ENCODE data around the gene LRP2. TPM values are rescaled to one million over a fixed set of nuclear protein-coding genes. Genes with fewer than 3 reads are reported as not detected.
"Not testable (repeated sequence)": the region's sequence is repeated elsewhere in the genome, so short reads cannot be mapped to it uniquely, and the experiment has no call there.

The LRP2 gene
- total and polyA plus RNA-seq, 2 donors, result 0.26 TPM; not detected in 1

- H3K4me3 ChIP-seq (ENCODE audit: low read depth, low read length); DNase-seq (ENCODE audit: extremely low spot score); H3K27ac ChIP-seq (ENCODE audit: low read depth); H3K36me3 ChIP-seq (ENCODE audit: insufficient read depth); H3K4me1 ChIP-seq (ENCODE audit: insufficient read depth): not testable (repeated sequence)
- 94% methylated on average over 6 of the region's 6 CpGs for WGBS
Observed at GRCh38 chr2:169270574-169270973, 91.8 kb downstream of the LRP2 start.

GRCh38 chr2:169265591-169265990, 96.7 kb downstream of the LRP2 start:
- 76% methylated on average over 1 of the region's 1 CpG for WGBS
- DNase-seq (ENCODE audit: extremely low spot score), result no peak
- no peak overlapping the region for H3K4me3 ChIP-seq (ENCODE audit: low read depth, low read length)
- H3K36me3 ChIP-seq (ENCODE audit: insufficient read depth), result no peaks in the 10 kb centered on the region
- H3K4me1 ChIP-seq (ENCODE audit: insufficient read depth), result no peaks in the 10 kb centered on the region
- no peak overlapping the region for H3K27ac ChIP-seq (ENCODE audit: low read depth)

- Histone ChIP-seq H3K4me1 (ENCODE audit: insufficient read depth) (no peaks in the 10 kb centered on the region), H3K36me3 (ENCODE audit: insufficient read depth) (no peaks in the 10 kb centered on the region), H3K27ac (ENCODE audit: low read depth) (no peak overlapping the region), H3K4me3 (ENCODE audit: low read depth, low read length) (no peak overlapping the region)
- no peak for DNase-seq (ENCODE audit: extremely low spot score)
Observed at GRCh38 chr2:169260846-169261642, 101.3 kb downstream of the LRP2 start.

- Histone ChIP-seq H3K27ac (ENCODE audit: low read depth) (no peak overlapping the region), H3K36me3 (ENCODE audit: insufficient read depth) (no peaks in the 10 kb centered on the region), H3K4me3 (ENCODE audit: low read depth, low read length) (no peak overlapping the region), H3K4me1 (ENCODE audit: insufficient read depth) (no peaks in the 10 kb centered on the region)
- 78% methylated on average over 1 of the region's 1 CpG for WGBS
- DNase-seq (ENCODE audit: extremely low spot score), result no peak
Observed at GRCh38 chr2:169260246-169260645, 102.1 kb downstream of the LRP2 start.

- H3K27ac ChIP-seq (ENCODE audit: low read depth), result no peak overlapping the region
- H3K4me3 ChIP-seq (ENCODE audit: low read depth, low read length), result no peak overlapping the region
- DNase-seq (ENCODE audit: extremely low spot score), result no peak
- no peaks in the 10 kb centered on the region for H3K36me3 ChIP-seq (ENCODE audit: insufficient read depth)
- no peaks in the 10 kb centered on the region for H3K4me1 ChIP-seq (ENCODE audit: insufficient read depth)
- 85% methylated on average over 5 of the region's 5 CpGs for WGBS
Observed at GRCh38 chr2:169259402-169259801, 102.9 kb downstream of the LRP2 start.

GRCh38 chr2:169258045-169258601, 104.2 kb downstream of the LRP2 start:
- Histone ChIP-seq H3K4me1 (ENCODE audit: insufficient read depth) (no peaks in the 10 kb centered on the region), H3K27ac (ENCODE audit: low read depth) (no peak overlapping the region), H3K36me3 (ENCODE audit: insufficient read depth) (no peaks in the 10 kb centered on the region), H3K4me3 (ENCODE audit: low read depth, low read length) (no peak overlapping the region)
- WGBS, result 66% methylated on average over 3 of the region's 3 CpGs
- DNase-seq (ENCODE audit: extremely low spot score), result no peak

GRCh38 chr2:169254774-169255173, 107.6 kb downstream of the LRP2 start:
- H3K4me3 ChIP-seq (ENCODE audit: low read depth, low read length), result no peak overlapping the region
- no peak for DNase-seq (ENCODE audit: extremely low spot score)
- no peak overlapping the region for H3K27ac ChIP-seq (ENCODE audit: low read depth)
- H3K4me1 ChIP-seq (ENCODE audit: insufficient read depth), result no peaks in the 10 kb centered on the region
- 51% methylated on average over 4 of the region's 4 CpGs for WGBS
- no peaks in the 10 kb centered on the region for H3K36me3 ChIP-seq (ENCODE audit: insufficient read depth)

GRCh38 chr2:169247211-169247610, 115.1 kb downstream of the LRP2 start:
- no peaks in the 10 kb centered on the region for H3K4me1 ChIP-seq (ENCODE audit: insufficient read depth)
- H3K4me3 ChIP-seq (ENCODE audit: low read depth, low read length), result no peak overlapping the region
- WGBS, result 83% methylated on average over 4 of the region's 4 CpGs
- DNase-seq (ENCODE audit: extremely low spot score), result no peak
- H3K27ac ChIP-seq (ENCODE audit: low read depth), result no peak overlapping the region
- H3K36me3 ChIP-seq (ENCODE audit: insufficient read depth), result no peaks in the 10 kb centered on the region

- Histone ChIP-seq H3K36me3 (ENCODE audit: insufficient read depth) (no peaks in the 10 kb centered on the region), H3K4me1 (ENCODE audit: insufficient read depth) (no peaks in the 10 kb centered on the region), H3K4me3 (ENCODE audit: low read depth, low read length) (no peak overlapping the region), H3K27ac (ENCODE audit: low read depth) (no peak overlapping the region)
- 81% methylated on average over 1 of the region's 1 CpG for WGBS
- no peak for DNase-seq (ENCODE audit: extremely low spot score)
Observed at GRCh38 chr2:169240405-169240804, 121.9 kb downstream of the LRP2 start.

GRCh38 chr2:169237939-169238338, 124.4 kb downstream of the LRP2 start:
- Histone ChIP-seq H3K4me1 (ENCODE audit: insufficient read depth) (no peaks in the 10 kb centered on the region), H3K36me3 (ENCODE audit: insufficient read depth) (no peaks in the 10 kb centered on the region), H3K4me3 (ENCODE audit: low read depth, low read length) (no peak overlapping the region), H3K27ac (ENCODE audit: low read depth) (no peak overlapping the region)
- no peak for DNase-seq (ENCODE audit: extremely low spot score)
- 79% methylated on average over 6 of the region's 6 CpGs for WGBS

- no peak for DNase-seq (ENCODE audit: extremely low spot score)
- WGBS, result 58% methylated on average over 2 of the region's 2 CpGs
- H3K36me3 ChIP-seq (ENCODE audit: insufficient read depth), result no peaks in the 10 kb centered on the region
Observed at GRCh38 chr2:169237286-169237685, 125.0 kb downstream of the LRP2 start.

GRCh38 chr2:169232551-169233154, 129.7 kb downstream of the LRP2 start:
- H3K36me3 ChIP-seq (ENCODE audit: insufficient read depth), result no peaks in the 10 kb centered on the region
- WGBS, result 67% methylated on average over 11 of the region's 11 CpGs
- no peak for DNase-seq (ENCODE audit: extremely low spot score)
- no peak overlapping the region for H3K4me3 ChIP-seq (ENCODE audit: low read depth, low read length)
- H3K4me1 ChIP-seq (ENCODE audit: insufficient read depth), result no peaks in the 10 kb centered on the region
- no peak overlapping the region for H3K27ac ChIP-seq (ENCODE audit: low read depth)

More at GRCh38 chr2:169237286-169237685, 125.0 kb downstream of the LRP2 start:
- no peaks in the 10 kb centered on the region for H3K4me1 ChIP-seq (ENCODE audit: insufficient read depth)
- H3K27ac ChIP-seq (ENCODE audit: low read depth), result no peak overlapping the region
- no peak overlapping the region for H3K4me3 ChIP-seq (ENCODE audit: low read depth, low read length)

- H3K4me1 ChIP-seq (ENCODE audit: insufficient read depth), result no peaks in the 10 kb centered on the region
- H3K27ac ChIP-seq (ENCODE audit: low read depth), result no peak overlapping the region
- H3K36me3 ChIP-seq (ENCODE audit: insufficient read depth), result no peaks in the 10 kb centered on the region
- WGBS, result 63% methylated on average over 2 of the region's 2 CpGs
- no peak overlapping the region for H3K4me3 ChIP-seq (ENCODE audit: low read depth, low read length)
- DNase-seq (ENCODE audit: extremely low spot score), result no peak
Observed at GRCh38 chr2:169230204-169230603, 132.1 kb downstream of the LRP2 start.

GRCh38 chr2:169229590-169229989, 132.7 kb downstream of the LRP2 start:
- no peak overlapping the region for H3K4me3 ChIP-seq (ENCODE audit: low read depth, low read length)
- no peaks in the 10 kb centered on the region for H3K36me3 ChIP-seq (ENCODE audit: insufficient read depth)
- no peak overlapping the region for H3K27ac ChIP-seq (ENCODE audit: low read depth)
- no peaks in the 10 kb centered on the region for H3K4me1 ChIP-seq (ENCODE audit: insufficient read depth)
- DNase-seq (ENCODE audit: extremely low spot score), result no peak
